ENCODE measurements around the gene TOP2B. TPM values are rescaled to one million over a fixed set of nuclear protein-coding genes. Genes with fewer than 3 reads are reported as not detected.

TOP2B gene
- total RNA-seq, 4 donors from 2014 or later = 56.1 to 274 (median 120) TPM

GRCh38 chr3:25620493-25620892 is 44.2 kb downstream of the TOP2B start:
- Histone ChIP-seq H3K4me3 (no peak overlapping the region), H3K36me3 (no peaks in the 10 kb centered on the region), H3K27me3 (no peaks in the 10 kb centered on the region), H3K4me1 (no peaks in the 10 kb centered on the region), H3K9me3 (no peaks in the 10 kb centered on the region), H3K27ac (no peak overlapping the region)
- intact Hi-C loops (cut with DNase I; ENCODE audit: low total_unique reads) = no loop called here
- no peak for DNase-seq
- TF ChIP-seq POLR2A (IDR thresholded peaks at IDR 0.05) = no peak
- no peak for TF ChIP-seq CTCF (IDR thresholded peaks at IDR 0.05)

GRCh38 chr3:25619382-25619781 is 45.3 kb downstream of the TOP2B start:
- no peaks in the 10 kb centered on the region for H3K9me3 ChIP-seq
- H3K36me3 ChIP-seq = no peaks in the 10 kb centered on the region
- no peak overlapping the region for H3K27ac ChIP-seq
- H3K4me1 ChIP-seq = no peaks in the 10 kb centered on the region
- no peak for DNase-seq
- H3K27me3 ChIP-seq = no peaks in the 10 kb centered on the region
- H3K4me3 ChIP-seq = no peak overlapping the region
- no peak for TF ChIP-seq POLR2A (IDR thresholded peaks at IDR 0.05)
- no peak for TF ChIP-seq CTCF (IDR thresholded peaks at IDR 0.05)
- intact Hi-C loops (cut with DNase I; ENCODE audit: low total_unique reads) = no loop called here

- H3K4me1 ChIP-seq = no peaks in the 10 kb centered on the region
- H3K27me3 ChIP-seq = no peaks in the 10 kb centered on the region
- H3K36me3 ChIP-seq = no peaks in the 10 kb centered on the region
- H3K9me3 ChIP-seq = no peaks in the 10 kb centered on the region
- no peak overlapping the region for H3K27ac ChIP-seq
- H3K4me3 ChIP-seq = no peak overlapping the region
- intact Hi-C loops (cut with DNase I; ENCODE audit: low total_unique reads) = no loop called here
- DNase-seq = no peak
- TF ChIP-seq CTCF (IDR thresholded peaks at IDR 0.05) (no peak), POLR2A (IDR thresholded peaks at IDR 0.05) (no peak)
Observed at GRCh38 chr3:25618028-25618427, 46.7 kb downstream of the TOP2B start.

GRCh38 chr3:25611193-25611592 is 53.5 kb downstream of the TOP2B start:
- Histone ChIP-seq H3K36me3 (no peaks in the 10 kb centered on the region), H3K4me3 (no peak overlapping the region), H3K9me3 (no peaks in the 10 kb centered on the region), H3K4me1 (no peaks in the 10 kb centered on the region), H3K27me3 (no peaks in the 10 kb centered on the region), H3K27ac (no peak overlapping the region)
- DNase-seq = no peak
- intact Hi-C loops (cut with DNase I; ENCODE audit: low total_unique reads) = no loop called here
- TF ChIP-seq CTCF (IDR thresholded peaks at IDR 0.05) = no peak
- no peak for TF ChIP-seq POLR2A (IDR thresholded peaks at IDR 0.05)

- no peaks in the 10 kb centered on the region for H3K9me3 ChIP-seq
- H3K4me1 ChIP-seq = no peaks in the 10 kb centered on the region
- intact Hi-C loops (cut with DNase I; ENCODE audit: low total_unique reads) = no loop called here
- H3K36me3 ChIP-seq = no peaks in the 10 kb centered on the region
- H3K27me3 ChIP-seq = no peaks in the 10 kb centered on the region
- no peak overlapping the region for H3K27ac ChIP-seq
- H3K4me3 ChIP-seq = no peak overlapping the region
- TF ChIP-seq CTCF (IDR thresholded peaks at IDR 0.05) (no peak), POLR2A (IDR thresholded peaks at IDR 0.05) (no peak)
- no peak for DNase-seq
Observed at GRCh38 chr3:25610779-25611178, 53.9 kb downstream of the TOP2B start.

Data from uterus (tissue), 4 donors.